Measurements from ENCODE around the gene MACROD2. TPM values are rescaled to one million over a fixed set of nuclear protein-coding genes. Genes with fewer than 3 reads are reported as not detected.

The MACROD2 gene
- total and polyA plus RNA-seq, 4 donors = 0.66 to 10.5 (median 3.3) TPM

DNA sequence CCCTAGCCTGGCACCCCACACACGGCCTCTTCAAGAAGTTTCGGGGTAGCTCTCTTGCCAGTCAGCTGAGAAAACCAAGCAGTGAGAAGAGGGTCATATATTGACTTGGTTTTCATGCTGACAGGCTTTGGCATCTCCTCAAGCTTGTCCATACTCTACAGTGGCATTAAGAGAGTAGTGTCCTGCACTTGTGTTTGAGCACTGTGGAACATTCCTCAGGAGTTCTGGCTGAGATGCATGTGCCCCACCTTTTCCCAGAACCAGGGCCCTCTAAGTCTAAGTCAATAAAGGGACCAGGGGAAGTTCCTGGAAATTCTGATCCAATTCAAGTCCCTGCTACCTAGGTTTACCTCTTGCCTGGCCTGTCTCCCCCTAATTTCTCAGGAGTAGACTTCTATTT, 886.2 kb downstream of the MACROD2 start:
- Histone ChIP-seq H3K4me1 (ENCODE audit: control insufficient read depth in 4 of 4, insufficient read depth in 4 of 4, low read length in 3 of 4) (peaks cover 0 to 8% (median 4%) of the 10 kb centered on the region in 4 donors), H3K9ac (ENCODE audit: low read depth in 1 of 2, low read length in 2 of 2) (no peak overlapping the region), H3K27me3 (ENCODE audit: control insufficient read depth in 4 of 4, insufficient read depth in 4 of 4, low read length in 3 of 4) (no peaks in the 10 kb centered on the region), H3K4me3 (ENCODE audit: low read depth in 1 of 3, low read length in 3 of 3) (no peak overlapping the region), H3K36me3 (ENCODE audit: control insufficient read depth in 4 of 4, insufficient read depth in 3 of 4, low read depth in 1 of 4, low read length in 3 of 4) (no peaks in the 10 kb centered on the region), H3K27ac (ENCODE audit: low read depth in 1 of 2, low read length in 2 of 2) (no peak overlapping the region), H3K9me3 (ENCODE audit: control insufficient read depth in 4 of 4, low read length in 3 of 4) (no peaks in the 10 kb centered on the region)
- 87% methylated on average over 2 of the region's 2 CpGs for WGBS
- TF ChIP-seq FOXA1 (IDR thresholded peaks at IDR 0.05) (no peak), NR2F2 (IDR thresholded peaks at IDR 0.05) (no peak), EGR1 (IDR thresholded peaks at IDR 0.05; ENCODE audit: low read depth in 2 of 2) (no peak), HNF4A (conservative IDR thresholded peaks at IDR 0.05) (no peak), YY1 (IDR thresholded peaks at IDR 0.05) (no peak), GABPA (IDR thresholded peaks at IDR 0.05 in 1 of 2, conservative IDR thresholded peaks at IDR 0.05 in 1 of 2) (no peak), JUND (IDR thresholded peaks at IDR 0.05) (no peak), FOXA2 (IDR thresholded peaks at IDR 0.05) (no peak), TAF1 (conservative IDR thresholded peaks at IDR 0.05) (no peak), RAD21 (IDR thresholded peaks at IDR 0.05) (no peak), RXRA (IDR thresholded peaks at IDR 0.05) (no peak)
- TF ChIP-seq, protein P1, sequence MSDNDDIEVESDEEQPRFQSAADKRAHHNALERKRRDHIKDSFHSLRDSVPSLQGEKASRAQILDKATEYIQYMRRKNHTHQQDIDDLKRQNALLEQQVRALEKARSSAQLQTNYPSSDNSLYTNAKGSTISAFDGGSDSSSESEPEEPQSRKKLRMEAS (IDR thresholded peaks at IDR 0.05) = no peak
- TF ChIP-seq, protein P2, sequence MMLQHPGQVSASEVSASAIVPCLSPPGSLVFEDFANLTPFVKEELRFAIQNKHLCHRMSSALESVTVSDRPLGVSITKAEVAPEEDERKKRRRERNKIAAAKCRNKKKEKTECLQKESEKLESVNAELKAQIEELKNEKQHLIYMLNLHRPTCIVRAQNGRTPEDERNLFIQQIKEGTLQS (IDR thresholded peaks at IDR 0.05) = no peak
- TF ChIP-seq, protein P3, sequence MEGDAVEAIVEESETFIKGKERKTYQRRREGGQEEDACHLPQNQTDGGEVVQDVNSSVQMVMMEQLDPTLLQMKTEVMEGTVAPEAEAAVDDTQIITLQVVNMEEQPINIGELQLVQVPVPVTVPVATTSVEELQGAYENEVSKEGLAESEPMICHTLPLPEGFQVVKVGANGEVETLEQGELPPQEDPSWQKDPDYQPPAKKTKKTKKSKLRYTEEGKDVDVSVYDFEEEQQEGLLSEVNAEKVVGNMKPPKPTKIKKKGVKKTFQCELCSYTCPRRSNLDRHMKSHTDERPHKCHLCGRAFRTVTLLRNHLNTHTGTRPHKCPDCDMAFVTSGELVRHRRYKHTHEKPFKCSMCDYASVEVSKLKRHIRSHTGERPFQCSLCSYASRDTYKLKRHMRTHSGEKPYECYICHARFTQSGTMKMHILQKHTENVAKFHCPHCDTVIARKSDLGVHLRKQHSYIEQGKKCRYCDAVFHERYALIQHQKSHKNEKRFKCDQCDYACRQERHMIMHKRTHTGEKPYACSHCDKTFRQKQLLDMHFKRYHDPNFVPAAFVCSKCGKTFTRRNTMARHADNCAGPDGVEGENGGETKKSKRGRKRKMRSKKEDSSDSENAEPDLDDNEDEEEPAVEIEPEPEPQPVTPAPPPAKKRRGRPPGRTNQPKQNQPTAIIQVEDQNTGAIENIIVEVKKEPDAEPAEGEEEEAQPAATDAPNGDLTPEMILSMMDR (IDR thresholded peaks at IDR 0.05; ENCODE audit: low read depth, low read length, missing input control) = no peak
- no peak for DNase-seq (ENCODE audit: low spot score)

DNA sequence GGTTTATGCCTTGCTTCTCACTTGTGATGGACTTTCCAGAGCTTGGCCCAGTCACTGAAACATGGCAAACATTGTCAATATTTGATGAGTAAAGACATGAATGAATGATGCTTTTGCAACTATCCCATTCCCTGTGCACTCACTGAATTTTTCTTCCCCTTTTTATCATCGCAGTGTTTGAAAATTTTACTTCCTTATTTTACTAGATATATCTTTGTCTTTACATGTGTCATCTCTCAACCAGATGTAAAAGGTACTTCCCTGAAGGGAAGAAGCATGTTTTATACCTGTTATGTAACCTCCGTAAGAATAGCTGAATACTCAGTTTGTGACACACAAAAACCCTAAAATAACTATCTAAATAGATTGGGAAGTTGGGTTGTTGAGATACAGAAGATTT, 886.8 kb downstream of the MACROD2 start:
- no peak overlapping the region for H3K9ac ChIP-seq (ENCODE audit: low read depth in 1 of 2, low read length in 2 of 2)
- no peak for DNase-seq (ENCODE audit: low spot score)
- no peak for TF ChIP-seq JUND (IDR thresholded peaks at IDR 0.05)
- TF ChIP-seq, protein P2 (IDR thresholded peaks at IDR 0.05) = no peak
- TF ChIP-seq, protein P3 (IDR thresholded peaks at IDR 0.05; ENCODE audit: low read depth, low read length, missing input control) = no peak
- no peak for TF ChIP-seq RXRA (IDR thresholded peaks at IDR 0.05)
- TF ChIP-seq FOXA1 (IDR thresholded peaks at IDR 0.05) = no peak
- TF ChIP-seq EGR1 (IDR thresholded peaks at IDR 0.05; ENCODE audit: low read depth in 2 of 2) = no peak
- no peak for TF ChIP-seq HNF4A (conservative IDR thresholded peaks at IDR 0.05)
- no peaks in the 10 kb centered on the region for H3K27me3 ChIP-seq (ENCODE audit: control insufficient read depth in 4 of 4, insufficient read depth in 4 of 4, low read length in 3 of 4)
- WGBS = 93% methylated on average over 2 of the region's 2 CpGs
- no peak overlapping the region for H3K27ac ChIP-seq (ENCODE audit: low read depth in 1 of 2, low read length in 2 of 2)
- no peak overlapping the region for H3K4me3 ChIP-seq (ENCODE audit: low read depth in 1 of 3, low read length in 3 of 3)
- H3K4me1 ChIP-seq (ENCODE audit: control insufficient read depth in 4 of 4, insufficient read depth in 4 of 4, low read length in 3 of 4) = peaks cover 0 to 8% (median 4%) of the 10 kb centered on the region in 4 donors
- no peaks in the 10 kb centered on the region for H3K9me3 ChIP-seq (ENCODE audit: control insufficient read depth in 4 of 4, low read length in 3 of 4)
- H3K36me3 ChIP-seq (ENCODE audit: control insufficient read depth in 4 of 4, insufficient read depth in 3 of 4, low read depth in 1 of 4, low read length in 3 of 4) = no peaks in the 10 kb centered on the region

Data from liver (tissue), 9 donors.